ENCODE data around the gene THAP7. TPM values are rescaled to one million over a fixed set of nuclear protein-coding genes. Genes with fewer than 3 reads are reported as not detected.

Gene THAP7
- total and polyA plus RNA-seq, 3 donors from 2014 or later, result 60.6 to 96.5 (median 75.8) TPM

DNA sequence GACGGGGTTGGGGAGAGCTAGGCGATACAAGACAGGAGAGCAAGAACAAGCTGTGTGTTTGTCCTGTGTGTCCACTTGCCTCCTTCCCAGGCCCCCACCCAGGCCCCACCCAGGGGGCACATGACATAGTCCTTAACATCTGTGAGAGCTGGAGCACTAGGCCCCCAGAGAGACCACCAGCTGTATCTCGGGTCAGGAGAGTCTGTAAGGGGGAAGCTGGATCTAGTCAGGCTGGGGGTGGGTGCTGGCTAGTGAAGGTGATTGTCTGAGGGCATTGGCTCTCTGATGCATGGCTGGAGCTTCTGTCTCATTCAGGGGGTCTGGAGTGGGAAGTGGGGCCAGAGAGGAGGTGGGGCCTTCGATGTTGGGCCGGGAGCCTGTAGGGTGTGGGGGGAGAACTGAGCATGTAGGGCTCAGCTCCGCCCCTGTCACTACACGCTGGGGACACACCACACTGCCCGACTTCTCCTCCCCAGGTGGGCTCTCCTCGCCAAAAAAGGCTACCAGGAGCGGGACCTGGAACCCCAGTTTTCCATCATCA lies 13.6 kb upstream of the THAP7 start:
- Histone ChIP-seq H3K36me3 (ENCODE audit: low read depth, missing control alignments) (no peaks in the 10 kb centered on the region), H3K27me3 (no peaks in the 10 kb centered on the region), H3K9me3 (no peaks in the 10 kb centered on the region), H3K27ac (peak overlapping the region; percentile 30 to 45), H3K4me1 (peaks cover 18% of the 10 kb centered on the region), H3K4me3 (no peak overlapping the region)
- intact Hi-C loops (cut with DNase I; ENCODE audit: low total_unique reads), result no loop called here
- no peak for TF ChIP-seq POLR2A (IDR thresholded peaks at IDR 0.05)
- TF ChIP-seq, protein P1, sequence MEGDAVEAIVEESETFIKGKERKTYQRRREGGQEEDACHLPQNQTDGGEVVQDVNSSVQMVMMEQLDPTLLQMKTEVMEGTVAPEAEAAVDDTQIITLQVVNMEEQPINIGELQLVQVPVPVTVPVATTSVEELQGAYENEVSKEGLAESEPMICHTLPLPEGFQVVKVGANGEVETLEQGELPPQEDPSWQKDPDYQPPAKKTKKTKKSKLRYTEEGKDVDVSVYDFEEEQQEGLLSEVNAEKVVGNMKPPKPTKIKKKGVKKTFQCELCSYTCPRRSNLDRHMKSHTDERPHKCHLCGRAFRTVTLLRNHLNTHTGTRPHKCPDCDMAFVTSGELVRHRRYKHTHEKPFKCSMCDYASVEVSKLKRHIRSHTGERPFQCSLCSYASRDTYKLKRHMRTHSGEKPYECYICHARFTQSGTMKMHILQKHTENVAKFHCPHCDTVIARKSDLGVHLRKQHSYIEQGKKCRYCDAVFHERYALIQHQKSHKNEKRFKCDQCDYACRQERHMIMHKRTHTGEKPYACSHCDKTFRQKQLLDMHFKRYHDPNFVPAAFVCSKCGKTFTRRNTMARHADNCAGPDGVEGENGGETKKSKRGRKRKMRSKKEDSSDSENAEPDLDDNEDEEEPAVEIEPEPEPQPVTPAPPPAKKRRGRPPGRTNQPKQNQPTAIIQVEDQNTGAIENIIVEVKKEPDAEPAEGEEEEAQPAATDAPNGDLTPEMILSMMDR (IDR thresholded peaks at IDR 0.05), result no peak
- no peak for DNase-seq
- 67 to 72% methylated on average over 7 to 10 of the region's 10 CpGs for WGBS, 2 donors

DNA sequence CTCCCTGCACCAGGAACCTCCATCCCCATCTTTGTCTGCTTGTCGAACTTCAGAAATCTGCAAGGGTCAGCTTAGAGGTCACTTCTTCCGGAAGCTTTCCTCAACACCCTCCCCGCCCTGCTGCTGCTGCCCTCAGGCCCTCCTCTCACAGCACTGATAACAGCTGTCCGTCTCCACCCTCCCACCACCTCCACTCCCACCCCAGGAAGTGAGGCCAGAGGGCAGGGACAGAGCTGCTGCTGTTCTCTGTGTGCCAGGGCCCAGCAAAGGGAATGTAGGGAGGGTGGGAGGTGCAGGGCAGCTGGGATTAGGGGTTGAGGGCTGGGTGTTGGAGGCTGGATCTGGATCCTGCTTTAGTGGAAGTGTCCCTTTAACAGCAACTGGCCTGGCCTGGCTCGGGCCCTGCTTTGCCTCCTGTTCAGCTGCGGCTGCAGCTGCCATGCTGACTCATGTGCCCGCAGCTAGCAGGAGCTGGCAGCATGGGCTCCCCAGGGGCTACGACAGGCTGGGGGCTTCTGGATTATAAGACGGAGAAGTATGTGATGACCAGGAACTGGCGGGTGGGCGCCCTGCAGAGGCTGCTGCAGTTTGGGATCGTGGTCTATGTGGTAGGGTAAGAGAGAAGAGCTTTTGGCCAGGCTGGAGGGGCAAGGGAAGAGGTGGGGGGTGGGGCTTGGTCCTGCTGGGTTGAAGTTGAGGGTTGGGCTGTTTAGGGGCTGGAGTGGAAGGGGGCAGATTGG lies 13.0 kb upstream of the THAP7 start, which contains the start of gene P2RX6:
Gene P2RX6, plus strand, starts transcription at position 440 of the 740 bp plus-strand sequence. Its CDS starts 10 bp downstream, at position 450.
- TF ChIP-seq, protein P1 (IDR thresholded peaks at IDR 0.05), result no peak
- TF ChIP-seq POLR2A (IDR thresholded peaks at IDR 0.05), result no peak
- Histone ChIP-seq H3K9me3 (no peaks in the 10 kb centered on the region), H3K4me3 (peak within 1 kb of the TSS; percentile 29 to 61), H3K27me3 (no peaks in the 10 kb centered on the region), H3K27ac (peak within 1 kb of the TSS; percentile 39 to 45), H3K4me1 (peaks cover 18% of the 10 kb centered on the region), H3K36me3 (ENCODE audit: low read depth, missing control alignments) (no peaks in the 10 kb centered on the region)
- WGBS, 2 donors, result 19 to 22% methylated on average over 10 to 12 of the region's 12 CpGs
- DNase-seq, result peak; percentile 89
- intact Hi-C loops (cut with DNase I; ENCODE audit: low total_unique reads), result no loop called here

DNA sequence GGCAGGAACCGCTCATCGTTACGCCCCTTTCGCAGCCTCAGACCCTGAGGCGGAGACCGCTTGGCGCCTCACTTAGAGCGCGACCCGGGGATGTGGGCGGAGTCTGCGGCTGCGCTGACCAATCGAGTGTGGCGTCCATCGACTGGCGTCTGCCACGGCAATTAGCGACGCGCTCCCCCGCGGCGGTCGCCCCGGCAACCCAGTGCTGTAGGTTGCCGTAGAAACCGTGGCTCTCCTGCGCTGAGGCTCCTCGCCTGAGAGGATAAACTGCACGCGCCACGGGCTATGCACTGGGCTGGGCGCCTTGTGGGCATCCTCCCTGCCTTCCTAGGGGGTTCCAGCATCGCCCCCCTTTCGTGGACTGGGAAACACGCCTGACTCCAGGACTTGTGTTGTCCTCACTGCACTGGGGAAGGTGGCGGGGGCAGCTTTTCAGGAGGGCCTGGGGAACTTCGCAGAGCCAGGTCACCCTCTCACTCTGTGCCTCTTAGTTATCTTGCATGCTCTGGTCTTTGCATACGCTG lies 12.3 kb upstream of the THAP7 start:
- DNase-seq, result peak; percentile 95
- Histone ChIP-seq H3K9me3 (no peaks in the 10 kb centered on the region), H3K4me1 (peaks cover 18% of the 10 kb centered on the region), H3K27me3 (no peaks in the 10 kb centered on the region), H3K27ac (peak overlapping the region; percentile 28 to 39), H3K36me3 (ENCODE audit: low read depth, missing control alignments) (no peaks in the 10 kb centered on the region), H3K4me3 (peak overlapping the region; percentile 29 to 61)
- TF ChIP-seq POLR2A (IDR thresholded peaks at IDR 0.05), result no peak
- TF ChIP-seq, protein P1 (IDR thresholded peaks at IDR 0.05), result no peak
- 0 to 1% methylated on average over 13 to 24 of the region's 40 CpGs for WGBS, 2 donors
- intact Hi-C loops (cut with DNase I; ENCODE audit: low total_unique reads), result no loop called here

DNA sequence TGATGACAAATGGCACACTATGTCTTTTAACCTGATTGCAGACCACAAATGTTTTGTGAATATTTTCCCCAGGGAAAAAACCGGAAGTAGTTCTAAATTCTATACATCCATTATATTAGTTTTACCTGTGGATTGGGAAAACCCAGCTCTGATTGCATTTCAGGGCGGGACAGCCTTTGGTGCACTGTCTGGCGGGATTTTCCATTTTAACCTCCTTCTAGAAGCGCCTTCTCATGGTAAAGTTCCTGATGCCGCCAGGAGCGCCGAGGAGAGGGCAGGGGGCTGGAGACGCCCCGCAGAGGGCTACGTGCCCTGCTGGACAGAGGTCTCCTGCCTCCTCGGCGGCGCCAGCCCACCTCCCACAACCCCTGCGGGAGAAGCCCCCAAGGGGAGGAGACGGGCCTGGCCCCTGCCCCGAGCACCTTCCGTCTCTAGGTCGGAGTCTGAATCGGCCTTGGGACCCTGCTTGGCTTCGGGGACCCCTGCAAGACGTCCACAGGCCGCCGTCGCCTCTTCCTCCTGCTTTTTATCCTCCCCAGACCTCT lies 11.8 kb upstream of the THAP7 start:
- intact Hi-C loops (cut with DNase I; ENCODE audit: low total_unique reads), result no loop called here
- 17 to 19% methylated on average over 22 to 24 of the region's 24 CpGs for WGBS, 2 donors
- peaks cover 18% of the 10 kb centered on the region for H3K4me1 ChIP-seq

More for the DNA sequence above, 11.8 kb upstream of the THAP7 start:
- no peaks in the 10 kb centered on the region for H3K36me3 ChIP-seq (ENCODE audit: low read depth, missing control alignments)
- H3K9me3 ChIP-seq, result no peaks in the 10 kb centered on the region
- DNase-seq, result no peak
- peak overlapping the region; percentile 29 to 61 for H3K4me3 ChIP-seq
- H3K27me3 ChIP-seq, result no peaks in the 10 kb centered on the region
- H3K27ac ChIP-seq, result peak overlapping the region; percentile 28 to 39
- TF ChIP-seq, protein P1 (IDR thresholded peaks at IDR 0.05), result no peak
- TF ChIP-seq POLR2A (IDR thresholded peaks at IDR 0.05), result no peak
